HG02884 (cell line): ENCODE results near the gene TUBGCP6.
A peak's percentile ranks its signal among the peaks of the same experiment; 100 is the strongest.

Source experiments
- ATAC-seq: cut with Tn5 transposase; IDR thresholded peaks from one replicate; pipeline ENCODE4 v1.9.1; 2021; ENCODE audit warnings: mild to moderate bottlenecking, moderate library complexity; ENCODE audit not compliant: unreplicated experiment

The TUBGCP6 gene

GRCh38 chr22:50197856-50198623 lies 46.8 kb downstream of the TUBGCP6 start:
- no peak for ATAC-seq

DNA sequence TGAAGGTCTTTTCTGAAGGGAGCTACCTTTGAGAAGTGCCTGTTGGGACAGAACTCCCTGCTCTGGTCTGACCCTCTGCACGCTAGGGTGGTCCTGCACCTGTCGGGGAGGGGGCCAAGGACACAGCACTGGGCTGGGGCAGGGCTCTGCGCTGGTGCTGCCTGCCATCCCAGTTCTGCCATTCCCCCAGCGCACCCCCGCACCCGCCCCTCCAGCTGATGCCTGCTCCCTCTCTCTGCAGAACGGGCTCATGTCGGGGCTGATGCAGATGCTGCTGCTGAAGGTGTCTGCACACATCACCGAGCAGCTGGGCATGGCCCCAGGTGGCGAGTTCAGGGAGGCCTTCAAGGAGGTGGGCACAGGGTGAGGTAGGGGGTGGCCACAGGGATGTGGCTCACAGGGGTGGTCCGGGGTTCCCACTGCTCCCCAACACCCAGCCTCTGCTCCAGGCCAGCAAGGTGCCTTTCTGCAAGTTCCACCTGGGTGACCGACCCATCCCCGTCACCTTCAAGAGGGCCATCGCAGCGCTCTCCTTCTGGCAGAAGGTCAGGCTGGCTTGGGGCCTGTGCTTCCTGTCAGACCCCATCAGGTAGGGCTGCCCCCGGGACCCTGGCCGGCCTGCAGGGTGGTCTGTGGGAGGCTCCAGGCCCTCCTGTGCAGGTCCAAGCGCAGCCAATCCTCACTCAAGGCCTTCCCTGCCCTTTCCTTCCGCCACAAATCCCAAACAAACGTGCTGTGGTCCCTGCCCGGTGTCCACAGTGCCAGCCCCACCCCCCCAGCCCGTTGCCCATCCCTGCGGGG lies 47.6 kb downstream of the TUBGCP6 start:
- no peak for ATAC-seq

DNA sequence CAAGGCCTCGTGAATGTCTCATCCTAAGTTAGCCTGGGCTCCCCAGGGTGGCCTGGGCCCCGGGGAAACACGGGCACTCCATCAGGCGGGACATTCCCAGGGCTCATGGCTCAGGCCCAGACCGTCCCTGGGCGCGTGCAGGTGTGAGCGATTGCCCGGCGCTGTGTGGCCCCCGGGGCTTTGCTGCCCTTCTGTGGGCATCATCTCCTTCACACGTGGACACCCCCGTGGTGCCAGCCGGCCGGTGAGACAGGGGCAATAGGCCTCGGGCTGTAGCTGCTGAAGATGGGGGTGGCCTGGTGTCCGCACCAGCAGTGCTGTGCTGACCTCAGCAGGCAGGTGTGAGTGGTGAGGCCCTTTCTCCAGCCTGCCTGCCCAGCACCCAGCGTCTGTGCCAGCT lies 48.6 kb downstream of the TUBGCP6 start:
- ATAC-seq, result no peak

GRCh38 chr22:50194037-50194805 lies 50.6 kb downstream of the TUBGCP6 start:
- no peak for ATAC-seq

GRCh38 chr22:50193621-50194020 lies 51.2 kb downstream of the TUBGCP6 start:
- ATAC-seq, result no peak

- ATAC-seq, result no peak
Measured at GRCh38 chr22:50192436-50193204, 52.2 kb downstream of the TUBGCP6 start.

GRCh38 chr22:50190941-50191741 lies 53.7 kb downstream of the TUBGCP6 start:
- no peak for ATAC-seq

DNA sequence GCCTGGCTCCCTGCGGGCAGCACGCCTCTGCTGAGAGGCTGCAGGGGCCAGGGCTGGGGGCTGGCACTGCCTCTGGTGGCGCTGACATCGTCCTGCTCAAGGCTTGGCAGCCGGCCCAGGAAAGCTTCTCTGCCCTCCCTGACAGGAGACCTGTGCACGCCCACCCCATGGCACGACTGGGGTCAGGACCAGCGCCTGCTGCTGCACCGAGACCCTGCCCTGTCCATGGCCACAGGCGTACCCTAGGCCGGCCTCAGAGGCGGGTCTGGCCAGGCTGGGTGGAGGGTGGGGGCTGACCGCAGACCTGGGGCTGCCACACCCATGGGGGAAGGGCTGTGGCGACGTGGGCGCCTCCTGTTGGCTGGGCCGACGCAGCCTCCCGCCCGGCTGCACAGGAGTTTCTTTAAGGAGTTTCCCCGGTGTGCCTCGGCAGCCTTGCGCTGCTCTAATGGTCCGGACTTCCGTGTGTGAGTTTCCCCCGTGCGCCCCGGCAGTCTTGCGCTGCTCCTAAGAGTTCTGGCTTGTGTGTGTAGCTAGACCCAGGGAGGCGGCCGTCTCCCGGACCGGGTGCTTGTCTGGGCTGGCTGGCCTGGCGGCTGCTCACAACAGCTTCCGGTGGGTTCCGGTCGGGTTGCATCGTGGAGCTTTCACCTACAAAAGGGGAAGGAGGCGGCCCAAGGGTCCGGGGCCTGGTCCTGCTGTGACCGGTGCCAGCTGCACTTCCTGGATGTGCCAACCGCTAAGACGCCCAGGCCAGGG lies 54.5 kb downstream of the TUBGCP6 start:
- ATAC-seq, result peak; percentile 39

- no peak for ATAC-seq
Measured at GRCh38 chr22:50189849-50190181, 55.0 kb downstream of the TUBGCP6 start.

GRCh38 chr22:50189184-50189848 lies 55.5 kb downstream of the TUBGCP6 start:
- no peak for ATAC-seq

DNA sequence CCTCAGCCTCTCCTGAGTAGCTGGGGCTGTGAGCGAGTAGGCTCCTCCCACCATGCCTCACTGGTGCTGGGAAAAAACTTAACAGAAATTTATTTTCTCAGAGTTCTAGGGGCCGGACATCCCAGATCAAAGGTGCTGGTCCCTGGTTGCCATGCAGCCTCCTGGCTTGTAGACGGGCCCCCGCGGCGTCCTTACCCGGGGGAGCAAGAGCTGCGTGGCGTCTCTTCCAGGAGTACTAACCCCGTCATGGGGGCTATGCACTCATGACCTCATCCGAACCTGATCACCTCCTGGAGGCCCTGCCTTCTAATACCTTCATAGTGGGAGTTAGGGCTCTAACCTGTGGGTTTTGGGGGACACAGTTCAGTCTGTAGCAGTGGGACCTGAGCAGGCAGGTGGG lies 56.5 kb downstream of the TUBGCP6 start:
- no peak for ATAC-seq

DNA sequence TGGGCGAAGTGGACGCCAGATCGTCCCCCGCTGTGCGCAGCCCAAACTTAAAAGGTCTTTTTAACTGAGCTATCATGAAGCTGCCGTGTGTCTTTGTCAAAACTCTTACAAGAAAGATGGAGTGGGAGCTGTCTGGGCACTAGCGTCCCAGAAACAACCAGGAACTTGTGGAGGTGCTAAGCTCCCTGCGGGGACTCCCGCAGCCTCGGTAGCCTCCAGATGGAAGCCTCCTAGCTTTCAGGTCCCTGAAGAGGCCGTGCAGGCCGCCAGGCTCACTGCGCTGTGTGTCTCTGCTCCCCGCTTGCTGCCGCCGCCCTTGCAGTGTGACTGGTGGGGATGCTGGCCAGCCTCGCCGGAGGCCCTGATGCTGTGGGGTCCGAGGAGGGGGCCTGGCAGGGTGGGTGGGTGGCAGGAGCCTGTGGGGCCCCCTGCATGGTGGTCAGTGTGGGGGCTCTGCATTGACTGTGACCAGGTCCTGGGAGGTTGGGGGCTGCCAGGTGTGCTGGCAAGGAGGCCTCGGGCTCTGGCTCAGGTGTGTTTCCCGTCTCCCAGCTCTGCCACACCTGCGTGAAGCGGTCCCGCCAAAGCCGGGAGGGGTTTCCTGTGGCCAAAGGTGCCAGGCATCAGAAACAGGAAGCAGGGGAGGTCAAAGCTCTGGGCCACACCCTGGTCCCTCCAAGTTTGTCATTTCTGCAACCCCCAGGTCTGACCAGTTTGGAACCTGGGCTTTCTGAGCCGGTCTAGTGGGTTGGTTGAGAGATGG lies 57.9 kb downstream of the TUBGCP6 start:
- no peak for ATAC-seq

GRCh38 chr22:50186181-50186714 lies 58.6 kb downstream of the TUBGCP6 start:
- no peak for ATAC-seq

DNA sequence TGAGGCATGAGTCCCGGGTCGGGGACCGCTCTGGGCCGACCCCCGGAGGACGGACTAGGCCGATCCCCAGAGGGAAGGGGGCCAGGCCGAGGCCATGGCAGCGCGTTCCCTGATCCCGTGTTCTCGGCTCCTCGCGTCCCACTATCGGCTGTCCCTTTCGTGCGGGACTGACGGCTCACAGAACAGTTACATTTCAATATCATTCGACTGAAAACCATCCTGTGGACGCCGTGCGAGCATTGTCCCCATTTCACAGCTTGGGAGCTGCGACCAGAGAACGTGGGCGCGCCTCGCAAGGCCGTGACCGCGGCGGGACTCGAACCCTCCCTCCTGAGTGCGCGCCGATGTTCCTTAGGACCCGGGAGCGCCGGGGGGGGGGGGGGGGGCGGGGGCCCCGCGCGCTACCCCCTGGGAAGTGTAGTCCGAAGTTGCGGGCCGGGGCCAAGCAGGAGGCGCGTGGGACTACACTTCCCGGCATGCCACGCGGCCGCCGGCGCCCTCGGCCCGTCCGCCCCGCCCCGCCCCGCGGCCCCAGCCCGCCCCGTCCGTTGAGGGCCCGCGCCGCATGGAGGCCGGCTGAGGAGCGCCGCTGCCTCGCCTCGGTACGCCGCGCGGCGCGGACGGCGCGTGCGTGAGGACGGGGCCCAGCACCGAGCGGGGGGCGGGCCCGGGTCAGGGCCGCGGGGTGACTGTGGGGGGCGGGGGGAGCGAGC lies 59.3 kb downstream of the TUBGCP6 start, which contains the start of gene TRABD:
Gene TRABD, plus strand, starts transcription at position 539 of the 713 bp plus-strand sequence. CDS start 7,148 bp downstream, outside the sequence.
- ATAC-seq, result no peak

DNA sequence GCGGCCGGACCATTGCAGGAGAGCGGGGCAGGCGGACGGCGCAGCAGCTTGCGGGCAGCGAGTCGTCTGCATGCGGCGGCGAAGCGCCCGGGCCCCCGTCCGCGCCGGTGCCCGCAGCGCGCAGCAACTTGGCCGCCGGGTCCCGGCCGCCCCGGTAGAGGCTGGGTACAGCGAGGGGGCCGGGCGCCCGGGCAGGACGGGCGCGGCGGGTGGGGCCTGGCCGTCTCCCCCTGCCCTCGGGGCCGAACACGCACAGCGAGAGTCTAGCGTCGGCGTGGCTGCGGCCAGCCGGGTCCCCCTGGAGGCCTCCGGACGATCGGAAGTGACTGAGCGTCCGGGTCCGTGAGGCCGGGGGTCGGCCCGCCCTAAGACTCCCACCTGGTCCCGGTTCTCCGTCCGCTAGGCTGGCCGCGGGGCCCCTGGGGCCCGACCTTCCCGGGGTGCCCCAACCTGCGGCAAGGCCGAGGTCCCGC lies 59.9 kb downstream of the TUBGCP6 start:
- ATAC-seq, result no peak

DNA sequence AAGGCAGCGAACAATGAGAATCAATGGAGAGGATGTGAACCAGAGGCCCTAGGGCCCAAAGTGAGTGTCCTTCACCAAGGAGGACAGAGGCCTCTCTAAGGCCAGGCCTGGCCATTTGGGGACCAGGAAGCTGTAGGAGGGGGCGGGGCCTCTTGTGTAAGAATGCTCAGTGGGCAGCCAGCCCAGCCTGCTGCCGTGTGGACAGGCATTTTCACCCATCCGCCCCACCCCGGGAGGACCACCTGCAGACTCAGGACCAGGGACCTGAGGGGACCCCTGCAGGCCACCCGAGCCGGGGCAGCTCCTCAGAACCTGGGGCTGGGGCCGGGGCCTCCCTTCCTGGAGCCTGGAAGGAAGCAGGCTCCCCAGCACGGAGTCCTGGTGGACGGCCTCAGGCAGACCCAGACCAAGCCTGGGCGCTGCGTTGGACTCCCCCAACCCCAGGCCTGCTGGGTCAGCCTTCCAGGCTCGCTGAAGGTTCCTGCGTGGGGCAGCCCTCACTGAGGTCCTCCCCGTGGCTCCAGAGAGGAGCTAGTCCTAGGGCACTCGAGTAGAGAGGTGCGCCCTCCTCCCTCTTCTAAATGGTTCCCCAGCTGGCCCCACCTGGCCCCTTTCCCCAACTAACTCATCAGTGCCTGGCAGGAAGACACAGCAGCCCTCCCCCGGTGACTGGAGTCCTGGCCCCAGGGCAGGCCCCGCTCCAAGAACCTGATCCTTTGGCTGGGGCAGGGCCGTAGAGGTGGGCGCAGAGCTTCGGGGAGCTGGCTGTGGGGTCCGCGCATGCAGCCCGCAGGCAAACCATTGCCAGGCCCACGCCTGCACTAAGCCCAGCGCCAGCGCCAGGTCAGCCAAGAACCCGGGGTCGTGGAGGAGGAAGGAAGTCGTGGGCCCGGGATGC lies 60.6 kb downstream of the TUBGCP6 start:
- ATAC-seq, result no peak
